Heart right ventricle (tissue), 16 donors: Measurements from ENCODE around the gene SYNGR4. TPM values are rescaled to one million over a fixed set of nuclear protein-coding genes. Genes with fewer than 3 reads are reported as not detected.
"Not testable (repeated sequence)": the region's sequence is repeated elsewhere in the genome, so short reads cannot be mapped to it uniquely, and the experiment has no call there.

Experiments used
- ATAC-seq, 8 donors: fragments of 200-7000 bp; cut with Tn5 transposase; one replicate each; pipeline ENCODE4 v1.9.1; 2020; ENCODE audit warnings: mild to moderate bottlenecking in 8 of 8, moderate library complexity in 8 of 8, moderate number of reproducible peaks in 1 of 8
- DNase-seq, 2 donors: peaks; one replicate each; pipeline ENCODE4 v3.0.0-alpha.2; 2020
- H3K27ac ChIP-seq, 10 donors: fragments of 200-600 bp; sonication (generic) in 2 of 10; one replicate each; pipeline versions ENCODE4 v1.5.0 to v1.8.0; 2020 to 2022; ENCODE audit warnings: mild to moderate bottlenecking in 3 of 10
- H3K27me3 ChIP-seq, 7 donors: fragments of 200-600 bp; one replicate each; pipeline ENCODE4 v1.8.0; 2021 to 2022; ENCODE audit warnings: mild to moderate bottlenecking in 2 of 7
- H3K36me3 ChIP-seq, 9 donors: fragments of 200-600 bp; sonication (generic) in 1 of 9; one replicate each; pipeline versions ENCODE4 v1.5.0 to v1.8.0; 2020 to 2022; ENCODE audit warnings: mild to moderate bottlenecking in 2 of 9
- H3K4me1 ChIP-seq, 9 donors: fragments of 200-600 bp; sonication (generic) in 1 of 9; one replicate each; pipeline versions ENCODE4 v1.5.0 to v1.8.0; 2020 to 2022; ENCODE audit warnings: mild to moderate bottlenecking in 4 of 9
- H3K4me3 ChIP-seq, 10 donors: fragments of 200-600 bp; sonication (generic) in 2 of 10; one replicate each; pipeline versions ENCODE4 v1.5.0 to v1.8.0; 2020 to 2022; ENCODE audit warnings: mild to moderate bottlenecking in 7 of 10, moderate library complexity in 2 of 10
- H3K9me3 ChIP-seq, 11 donors: fragments of 200-600 bp in 10 of 11; sonication (generic) in 2 of 11; one replicate each; pipeline versions ENCODE4 v1.5.0 to v1.8.0; 2013 to 2022; ENCODE audit warnings: mild to moderate bottlenecking in 2 of 11, control low read depth in 1 of 11, moderate library complexity in 1 of 11
- WGBS, 2 donors: extraction: QIAGEN DNeasy Blood & Tissue Kit; methylation state at CpG; one replicate each; pipeline ENCODE4 v1.1.7; 2013; ENCODE audit warnings: inconsistent platforms in 1 of 2; 5-methylcytosine and 5-hydroxymethylcytosine counted together
- intact Hi-C, 10 donors: fragments of 100-400 bp; cut with DNase I; formaldehyde crosslinking; loops; one replicate each; pipeline versions ENCODE4 v1.11.1 to v1.14.2; 2022
- polyA plus RNA-seq, 2 donors: library from polyadenylated mRNA; stranded (reverse); fragments of 200-250 nt; gene quantifications; one replicate each; pipeline ENCODE4 v1.2.3, GENCODE V29; 2013
- total RNA-seq, 10 donors: library from RNA; stranded (reverse); fragmentation: NEBNext Ultra II Directional in 3 of 10; extraction: Animal tissue kit (Norgen Biotek cat#: 25700) in 3 of 10; gene quantifications; one replicate each; pipeline versions ENCODE4 v1.2.1 to v1.2.4, GENCODE V29; 2021 to 2023
- TF ChIP-seq, protein P1 (sequence below), 9 donors: fragments of 200-600 bp; sonication (generic) in 2 of 9; IDR thresholded peaks; one replicate each; pipeline versions ENCODE4 v1.5.0 to v1.8.0; 2021 to 2022; ENCODE audit warnings: antibody characterized with exemption in 9 of 9, mild to moderate bottlenecking in 5 of 9, moderate library complexity in 1 of 9
- donor health status: Arrhythmogenic right ventricular cardiomyopathy.
- donor health status: ischemic (EF 13 %, LVEDD 7.1; RV severe dilation, severe dysfunction).
- donor health status: healthy with polysubstance abuse.
- donor health status: DM: no; HTN: yes; CAD: no.
- donor health status: DM: no; HTN: no; CAD: no.
- donor health status: ischemic (EF 25% LVEDD 6.9; RV normal size, moderate dysfunction).
- donor health status: ischemic (EF 25% LVEDD 5.7; RV mildly dilated, moderate dysfunction).
- donor health status: healthy.
- donor health status: DM: yes; HTN: yes; CAD: no.
- donor health status: Ischemic cardiomyopathy.
- donor health status: ischemic (EF 35%, LVEDD 5.7; RV mildly dilated, moderate dysfunction).
- donor health status: nonischemic (EF 11% LVEDD 7.7; RV severe dilation, severe dysfunction).
- donor health status: DM: yes; HTN: yes; CAD: no.
- donor health status: PGD.
- donor health status: ischemic (EF 29% LVEDD 5.4; RV normal size, mild dysfunction).
- donor health status: nonischemic (EF 23%, LVEDD 6.1; RV moderate dilation, normal function).

The SYNGR4 gene
- total and polyA plus RNA-seq, 12 donors = not detected

DNA sequence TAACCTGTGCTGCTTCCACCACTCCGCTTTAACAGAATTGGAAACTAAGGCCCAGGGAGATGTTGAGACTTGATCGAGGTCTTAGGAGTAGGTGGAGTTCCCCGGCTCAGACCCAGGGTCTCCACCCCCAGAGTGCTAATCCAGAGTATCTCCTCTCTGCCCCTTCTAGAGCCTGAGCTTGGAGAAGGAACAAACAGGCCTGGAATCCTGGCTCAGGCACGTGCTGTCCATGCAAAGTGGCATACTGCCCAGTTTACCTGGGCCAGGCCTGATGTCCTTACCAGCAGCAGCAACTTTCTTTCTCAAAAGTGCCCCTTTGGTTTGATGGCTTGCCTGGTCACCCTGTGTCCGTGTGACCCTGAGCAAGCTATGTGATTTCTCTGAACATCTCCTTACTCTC lies 3.7 kb downstream of the SYNGR4 start:
- no peaks in the 10 kb centered on the region for H3K27me3 ChIP-seq
- WGBS, 2 donors = 66 to 67% methylated on average over 5 of the region's 5 CpGs
- H3K9me3 ChIP-seq = no peaks in the 10 kb centered on the region
- no peak overlapping the region for H3K27ac ChIP-seq
- ATAC-seq = no peak
- no peak overlapping the region for H3K4me3 ChIP-seq
- intact Hi-C loops = no loop called here
- DNase-seq = no peak
- TF ChIP-seq, protein P1, sequence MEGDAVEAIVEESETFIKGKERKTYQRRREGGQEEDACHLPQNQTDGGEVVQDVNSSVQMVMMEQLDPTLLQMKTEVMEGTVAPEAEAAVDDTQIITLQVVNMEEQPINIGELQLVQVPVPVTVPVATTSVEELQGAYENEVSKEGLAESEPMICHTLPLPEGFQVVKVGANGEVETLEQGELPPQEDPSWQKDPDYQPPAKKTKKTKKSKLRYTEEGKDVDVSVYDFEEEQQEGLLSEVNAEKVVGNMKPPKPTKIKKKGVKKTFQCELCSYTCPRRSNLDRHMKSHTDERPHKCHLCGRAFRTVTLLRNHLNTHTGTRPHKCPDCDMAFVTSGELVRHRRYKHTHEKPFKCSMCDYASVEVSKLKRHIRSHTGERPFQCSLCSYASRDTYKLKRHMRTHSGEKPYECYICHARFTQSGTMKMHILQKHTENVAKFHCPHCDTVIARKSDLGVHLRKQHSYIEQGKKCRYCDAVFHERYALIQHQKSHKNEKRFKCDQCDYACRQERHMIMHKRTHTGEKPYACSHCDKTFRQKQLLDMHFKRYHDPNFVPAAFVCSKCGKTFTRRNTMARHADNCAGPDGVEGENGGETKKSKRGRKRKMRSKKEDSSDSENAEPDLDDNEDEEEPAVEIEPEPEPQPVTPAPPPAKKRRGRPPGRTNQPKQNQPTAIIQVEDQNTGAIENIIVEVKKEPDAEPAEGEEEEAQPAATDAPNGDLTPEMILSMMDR (IDR thresholded peaks at IDR 0.05) = no peak
- H3K36me3 ChIP-seq = no peaks in the 10 kb centered on the region
- peaks cover 0 to 12% (median 5%) of the 10 kb centered on the region in 9 donors for H3K4me1 ChIP-seq

DNA sequence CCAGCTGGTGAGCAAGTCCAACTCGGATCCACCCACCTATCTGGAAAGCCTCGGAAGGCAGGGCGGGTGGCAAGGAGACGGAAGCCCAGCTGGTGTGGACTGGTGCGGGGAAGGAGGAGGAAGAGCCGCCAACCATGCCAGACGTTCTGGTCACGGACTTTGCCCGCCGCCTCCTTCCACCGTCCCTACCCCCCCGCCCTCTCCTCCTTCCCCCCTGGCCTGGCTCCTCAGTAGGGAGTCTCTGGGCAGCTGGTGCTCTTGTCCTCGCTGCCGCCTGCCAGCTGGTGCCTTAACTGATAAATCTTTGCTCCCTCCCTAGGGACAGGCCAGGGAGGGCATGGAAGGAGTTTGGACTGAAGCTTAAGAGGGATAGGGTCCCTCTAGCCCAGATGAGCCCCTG lies 4.8 kb downstream of the SYNGR4 start:
- Histone ChIP-seq H3K4me1 (peaks cover 0 to 6% (median 5%) of the 10 kb centered on the region in 9 donors), H3K4me3 (no peak overlapping the region), H3K9me3 (no peaks in the 10 kb centered on the region), H3K36me3 (no peaks in the 10 kb centered on the region), H3K27me3 (no peaks in the 10 kb centered on the region), H3K27ac (no peak overlapping the region)
- 79% methylated on average over 14 of the region's 14 CpGs for WGBS, 2 donors
- ATAC-seq (no peak), DNase-seq (no peak)
- TF ChIP-seq, protein P1 (IDR thresholded peaks at IDR 0.05) = no peak
- intact Hi-C loops = no loop called here

- TF ChIP-seq, protein P1 (IDR thresholded peaks at IDR 0.05) = no peak
- Histone ChIP-seq H3K36me3 (no peaks in the 10 kb centered on the region), H3K4me3 (no peak overlapping the region), H3K9me3 (no peaks in the 10 kb centered on the region), H3K4me1 (no peaks in the 10 kb centered on the region), H3K27ac (no peak overlapping the region), H3K27me3 (no peaks in the 10 kb centered on the region)
- intact Hi-C loops = no loop called here
- DNase-seq (no peak), ATAC-seq (no peak)
- 69 to 72% methylated on average over 4 of the region's 4 CpGs for WGBS, 2 donors
Observed at GRCh38 chr19:48370955-48371354, 6.8 kb downstream of the SYNGR4 start.

DNA sequence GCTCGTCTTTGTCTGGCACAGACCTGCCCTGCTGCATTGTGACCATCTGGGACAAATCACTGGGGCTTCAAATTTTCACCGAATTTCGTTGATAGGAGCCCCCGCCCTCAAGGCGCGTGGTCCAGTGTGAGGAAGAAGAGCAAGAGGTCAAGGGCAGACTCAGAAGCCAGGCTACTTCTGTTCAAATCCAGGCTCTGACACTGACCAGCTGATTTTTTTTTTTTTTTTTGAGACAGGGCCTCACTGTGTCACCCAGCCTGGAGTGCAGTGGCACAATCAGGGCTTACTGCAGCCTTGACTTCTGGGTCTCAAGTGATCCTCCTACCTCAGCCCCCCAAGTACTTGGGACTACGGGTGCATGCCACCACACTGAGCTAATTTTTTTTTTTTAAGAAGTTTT lies 7.2 kb downstream of the SYNGR4 start:
- no peaks in the 10 kb centered on the region for H3K4me1 ChIP-seq
- DNase-seq (no peak), ATAC-seq (no peak)
- TF ChIP-seq, protein P1 (IDR thresholded peaks at IDR 0.05) = no peak
- no peak overlapping the region for H3K27ac ChIP-seq
- H3K4me3 ChIP-seq = no peak overlapping the region
- no peaks in the 10 kb centered on the region for H3K9me3 ChIP-seq
- WGBS, 2 donors = 66 to 74% methylated on average over 7 of the region's 7 CpGs
- H3K27me3 ChIP-seq = no peaks in the 10 kb centered on the region
- H3K36me3 ChIP-seq = no peaks in the 10 kb centered on the region
- intact Hi-C loops = no loop called here

DNA sequence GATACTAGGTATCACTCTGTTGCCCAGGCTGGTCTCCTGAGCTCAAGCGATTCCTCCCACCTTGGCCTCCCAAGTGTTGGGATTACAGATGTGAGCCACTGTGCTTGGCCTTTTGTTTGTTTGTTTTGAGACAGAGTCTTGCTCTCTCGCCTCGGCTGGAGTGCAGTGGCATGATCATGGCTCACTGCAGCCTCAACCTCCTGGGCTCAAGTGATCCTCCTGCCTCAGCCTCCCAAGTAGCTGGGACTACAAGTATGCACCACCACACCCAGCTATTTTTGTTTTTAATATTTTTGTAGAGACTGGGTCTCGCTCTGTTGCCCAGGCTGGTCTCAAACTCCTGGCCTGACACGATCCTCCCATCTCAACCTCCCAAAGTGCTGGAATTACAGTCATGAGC lies 7.6 kb downstream of the SYNGR4 start:
- H3K27ac ChIP-seq, ATAC-seq, intact Hi-C loops, H3K4me3 ChIP-seq, DNase-seq, H3K27me3 ChIP-seq, H3K36me3 ChIP-seq, H3K4me1 ChIP-seq, H3K9me3 ChIP-seq: not testable (repeated sequence)
- 98% methylated on average over 5 of the region's 5 CpGs for WGBS, 2 donors
